ENCODE results near the gene CEND1. TPM values are rescaled to one million over a fixed set of nuclear protein-coding genes. Genes with fewer than 3 reads are reported as not detected.
A peak's percentile ranks its signal among the peaks of the same experiment; 100 is the strongest.

CEND1 gene
- polyA plus RNA-seq, 6 donors from 2014 or later: not detected

- Mint-ChIP-seq H3K9me3 (no peaks in the 10 kb centered on the region), H3K27ac (peak overlapping the region in 2 of 6 donors; percentile 11 to 78), H3K36me3 (no peaks in the 10 kb centered on the region), H3K4me1 (peaks cover 16 to 34% (median 30%) of the 10 kb centered on the region in 3 donors), H3K4me3 (no peak overlapping the region), H3K27me3 (no peaks in the 10 kb centered on the region)
- ATAC-seq (ENCODE audit: low read depth in 2 of 2) (no peak), DNase-seq (no peak)
These were observed 23.7 kb upstream of the CEND1 start for GRCh38 chr11:813456-814096.

GRCh38 chr11:813072-813455 lies 23.2 kb upstream of the CEND1 start:
- Mint-ChIP-seq H3K27me3 (no peaks in the 10 kb centered on the region), H3K9me3 (no peaks in the 10 kb centered on the region), H3K4me1 (peaks cover 16 to 33% (median 29%) of the 10 kb centered on the region in 3 donors), H3K4me3 (peak overlapping the region in 1 of 8 donors; percentile 99), H3K27ac (peak overlapping the region in 2 of 6 donors; percentile 41 to 49), H3K36me3 (no peaks in the 10 kb centered on the region)
- DNase-seq (no peak), ATAC-seq (ENCODE audit: low read depth in 2 of 2) (no peak)

GRCh38 chr11:812390-812789 lies 22.5 kb upstream of the CEND1 start:
- Mint-ChIP-seq H3K4me1 (peaks cover 21 to 40% (median 34%) of the 10 kb centered on the region in 3 donors), H3K36me3 (no peaks in the 10 kb centered on the region), H3K27me3 (no peaks in the 10 kb centered on the region), H3K9me3 (no peaks in the 10 kb centered on the region), H3K4me3 (peak overlapping the region in 6 of 8 donors; percentile 45 to 99 (median 93)), H3K27ac (peak overlapping the region in 1 of 6 donors; percentile 49)
- ATAC-seq (ENCODE audit: low read depth in 2 of 2) (no peak), DNase-seq (no peak)

- no peak for DNase-seq
- Mint-ChIP-seq H3K27me3 (no peaks in the 10 kb centered on the region), H3K4me1 (peaks cover 21 to 40% (median 34%) of the 10 kb centered on the region in 3 donors), H3K36me3 (no peaks in the 10 kb centered on the region), H3K27ac (peak overlapping the region in 4 of 6 donors; percentile 33 to 88 (median 50)), H3K9me3 (no peaks in the 10 kb centered on the region), H3K4me3 (peak overlapping the region; percentile 86 to 99 (median 94))
- no peak for ATAC-seq (ENCODE audit: low read depth in 2 of 2)
These were observed 21.8 kb upstream of the CEND1 start for GRCh38 chr11:811446-812245.

- Mint-ChIP-seq H3K36me3 (no peaks in the 10 kb centered on the region), H3K4me1 (peaks cover 24 to 40% (median 39%) of the 10 kb centered on the region in 3 donors), H3K9me3 (no peaks in the 10 kb centered on the region), H3K27ac (peak overlapping the region; percentile 94 to 99 (median 99)), H3K4me3 (peak overlapping the region; percentile 86 to 99 (median 97)), H3K27me3 (no peaks in the 10 kb centered on the region)
- DNase-seq (no peak), ATAC-seq (ENCODE audit: low read depth in 2 of 2) (peak; percentile 11 to 20)
These were observed 20.2 kb upstream of the CEND1 start for GRCh38 chr11:810040-810567.

GRCh38 chr11:809287-810039 lies 19.6 kb upstream of the CEND1 start, which contains the start of gene RPLP2:
Gene RPLP2 (plus strand): TSS chr11:809967. CDS start chr11:810235, 268 bp downstream.
- ATAC-seq (ENCODE audit: low read depth in 2 of 2) (peak; percentile 83), DNase-seq (peak; percentile 97)
- H3K27ac Mint-ChIP-seq: peak within 1 kb of the TSS; percentile 94 to 99 (median 99)
- peaks cover 24 to 42% (median 41%) of the 10 kb centered on the region in 3 donors for H3K4me1 Mint-ChIP-seq
- H3K27me3 Mint-ChIP-seq: no peaks in the 10 kb centered on the region
- no peaks in the 10 kb centered on the region for H3K36me3 Mint-ChIP-seq
- H3K4me3 Mint-ChIP-seq: peak within 1 kb of the TSS; percentile 86 to 99 (median 97)
- no peaks in the 10 kb centered on the region for H3K9me3 Mint-ChIP-seq

GRCh38 chr11:808427-809286 lies 18.8 kb upstream of the CEND1 start:
- H3K4me1 Mint-ChIP-seq: peaks cover 22 to 48% (median 43%) of the 10 kb centered on the region in 3 donors
- H3K36me3 Mint-ChIP-seq: no peaks in the 10 kb centered on the region
- ATAC-seq (ENCODE audit: low read depth in 2 of 2) (no peak), DNase-seq (no peak)
- peak overlapping the region; percentile 92 to 99 (median 98) for H3K27ac Mint-ChIP-seq
- peak overlapping the region; percentile 86 to 99 (median 97) for H3K4me3 Mint-ChIP-seq
- H3K27me3 Mint-ChIP-seq: no peaks in the 10 kb centered on the region
- no peaks in the 10 kb centered on the region for H3K9me3 Mint-ChIP-seq

GRCh38 chr11:804599-804964 lies 14.7 kb upstream of the CEND1 start:
- ATAC-seq (ENCODE audit: low read depth in 2 of 2) (no peak), DNase-seq (no peak)
- Mint-ChIP-seq H3K27ac (peak overlapping the region in 2 of 6 donors; percentile 50 to 87), H3K27me3 (no peaks in the 10 kb centered on the region), H3K36me3 (no peaks in the 10 kb centered on the region), H3K4me3 (peak overlapping the region; percentile 78 to 87 (median 83)), H3K9me3 (no peaks in the 10 kb centered on the region), H3K4me1 (peaks cover 12 to 26% (median 19%) of the 10 kb centered on the region in 3 donors)

- Mint-ChIP-seq H3K27ac (peak overlapping the region in 3 of 6 donors; percentile 50 to 87 (median 74)), H3K27me3 (no peaks in the 10 kb centered on the region), H3K9me3 (no peaks in the 10 kb centered on the region), H3K36me3 (no peaks in the 10 kb centered on the region), H3K4me1 (peaks cover 11 to 25% (median 19%) of the 10 kb centered on the region in 3 donors), H3K4me3 (peak overlapping the region; percentile 68 to 87 (median 80))
- DNase-seq (no peak), ATAC-seq (ENCODE audit: low read depth in 2 of 2) (no peak)
These were observed 14.1 kb upstream of the CEND1 start for GRCh38 chr11:803770-804598.

GRCh38 chr11:803467-803742 lies 13.5 kb upstream of the CEND1 start:
- Mint-ChIP-seq H3K27ac (no peak overlapping the region), H3K27me3 (no peaks in the 10 kb centered on the region), H3K36me3 (no peaks in the 10 kb centered on the region), H3K4me1 (peaks cover 8 to 20% (median 14%) of the 10 kb centered on the region in 3 donors), H3K9me3 (no peaks in the 10 kb centered on the region), H3K4me3 (peak overlapping the region in 5 of 8 donors; percentile 51 to 79 (median 78))
- ATAC-seq (ENCODE audit: low read depth in 2 of 2) (no peak), DNase-seq (no peak)

GRCh38 chr11:802693-803466 lies 13.0 kb upstream of the CEND1 start:
- no peaks in the 10 kb centered on the region for H3K27me3 Mint-ChIP-seq
- DNase-seq: no peak
- H3K9me3 Mint-ChIP-seq: no peaks in the 10 kb centered on the region
- peak overlapping the region in 1 of 6 donors; percentile 47 for H3K27ac Mint-ChIP-seq
- no peak for ATAC-seq (ENCODE audit: low read depth in 2 of 2)
- peaks cover 6 to 17% (median 10%) of the 10 kb centered on the region in 3 donors for H3K4me1 Mint-ChIP-seq
- no peaks in the 10 kb centered on the region for H3K36me3 Mint-ChIP-seq
- H3K4me3 Mint-ChIP-seq: peak overlapping the region in 4 of 8 donors; percentile 15 to 79 (median 54)
